Fibroblast of skin of left biceps (primary cell): ENCODE results near the gene VWA5B1.
"Not testable (repeated sequence)": the region's sequence is repeated elsewhere in the genome, so short reads cannot be mapped to it uniquely, and the experiment has no call there.

Experiments
- DNase-seq, 2 experiments: peaks; one replicate each; pipeline ENCODE4 v3.0.0-alpha.2; 2013; ENCODE audit warnings: low read depth in 2 of 2

Gene VWA5B1

GRCh38 chr1:20280906-20281305 lies 9.8 kb upstream of the VWA5B1 start:
- no peak for DNase-seq

GRCh38 chr1:20281801-20282200 lies 8.9 kb upstream of the VWA5B1 start:
- DNase-seq = peak; percentile 20 to 37

DNA sequence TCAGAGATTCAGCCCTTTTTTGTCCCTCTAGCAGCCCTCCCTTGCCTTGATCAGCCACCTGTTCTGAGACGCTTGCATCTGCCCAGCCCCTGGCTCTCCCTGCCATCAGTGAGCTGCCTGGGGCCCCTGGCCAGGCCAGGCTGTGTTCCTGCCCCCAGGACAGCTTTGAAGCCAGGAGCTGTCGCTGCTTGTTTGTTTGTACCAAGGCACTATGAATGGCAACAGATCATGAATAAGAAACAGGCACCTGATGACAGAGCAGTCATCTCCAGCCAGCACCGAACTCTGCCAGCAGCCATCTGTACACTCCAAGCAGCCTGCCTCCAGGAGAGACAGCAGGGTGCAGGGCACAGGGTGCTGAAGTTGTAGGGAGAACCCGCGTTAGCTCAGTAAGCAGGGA lies 8.1 kb upstream of the VWA5B1 start:
- DNase-seq = no peak

DNA sequence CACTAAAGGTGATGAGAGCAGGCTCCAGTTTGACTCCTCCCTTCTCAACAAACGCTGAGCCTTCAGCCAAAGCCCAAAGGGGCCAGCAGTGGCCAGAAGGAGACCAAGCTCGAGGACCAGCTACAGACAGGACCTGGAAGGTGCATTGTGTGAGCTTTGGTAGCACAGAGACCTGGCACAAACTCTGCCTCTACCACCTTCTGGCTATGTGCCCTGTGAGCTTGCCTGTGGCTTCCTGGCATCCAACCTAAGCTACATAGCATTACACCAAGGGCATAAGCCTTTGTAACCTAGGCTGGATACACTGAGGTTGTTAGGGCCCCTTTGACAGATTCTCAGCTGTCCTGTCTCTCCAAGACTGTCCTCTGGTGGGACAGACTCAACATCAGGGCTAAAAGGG lies 6.6 kb upstream of the VWA5B1 start:
- DNase-seq = no peak

GRCh38 chr1:20284625-20285024 lies 6.0 kb upstream of the VWA5B1 start:
- no peak for DNase-seq

GRCh38 chr1:20285510-20285909 lies 5.2 kb upstream of the VWA5B1 start:
- no peak for DNase-seq

DNA sequence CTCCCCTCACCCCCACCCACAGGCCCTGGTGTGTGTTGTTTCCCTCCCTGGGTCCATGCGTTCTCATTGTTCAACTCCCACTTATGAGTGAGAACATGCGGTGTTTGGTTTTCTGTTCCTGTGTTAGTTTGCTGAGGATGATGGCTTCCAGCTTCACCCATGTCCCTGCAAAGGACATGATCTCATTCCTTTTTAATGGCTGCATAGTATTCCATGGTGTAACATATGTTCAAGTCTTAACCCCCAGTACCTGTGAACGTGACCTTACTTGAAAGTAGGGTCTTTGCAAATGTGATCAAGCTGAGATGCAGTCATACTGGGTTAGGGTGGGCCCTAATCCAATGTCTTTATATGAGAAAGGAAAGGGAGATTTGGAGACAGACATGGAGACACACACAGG lies 3.0 kb upstream of the VWA5B1 start:
- not testable (repeated sequence) for DNase-seq

GRCh38 chr1:20291645-20292084 lies 990 bp downstream of the VWA5B1 start:
- DNase-seq = no peak

- no peak for DNase-seq
Measured at GRCh38 chr1:20298626-20299025, 8.0 kb downstream of the VWA5B1 start.

- no peak for DNase-seq
Measured at GRCh38 chr1:20301463-20302107, 10.9 kb downstream of the VWA5B1 start.

DNA sequence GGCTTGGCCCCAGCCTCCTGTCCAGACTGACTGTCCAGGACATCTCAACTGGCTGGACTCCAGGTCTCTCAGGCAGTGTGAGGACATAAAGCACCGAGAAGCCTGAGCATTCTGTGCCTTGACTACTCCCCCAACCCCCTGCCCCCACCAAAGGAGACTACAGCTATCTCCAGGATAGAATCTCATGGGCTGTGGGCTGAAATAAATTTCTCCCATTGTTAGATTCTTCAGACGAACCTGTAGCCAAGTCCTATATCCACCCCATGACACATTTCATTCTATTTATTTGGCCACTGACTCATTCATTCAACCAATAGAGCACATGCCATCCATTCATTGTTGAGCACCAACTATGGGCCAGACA lies 11.4 kb downstream of the VWA5B1 start:
- no peak for DNase-seq

- DNase-seq = no peak
Measured at GRCh38 chr1:20307026-20307425, 16.4 kb downstream of the VWA5B1 start.

- no peak for DNase-seq
Measured at GRCh38 chr1:20308569-20308968, 17.9 kb downstream of the VWA5B1 start.

DNA sequence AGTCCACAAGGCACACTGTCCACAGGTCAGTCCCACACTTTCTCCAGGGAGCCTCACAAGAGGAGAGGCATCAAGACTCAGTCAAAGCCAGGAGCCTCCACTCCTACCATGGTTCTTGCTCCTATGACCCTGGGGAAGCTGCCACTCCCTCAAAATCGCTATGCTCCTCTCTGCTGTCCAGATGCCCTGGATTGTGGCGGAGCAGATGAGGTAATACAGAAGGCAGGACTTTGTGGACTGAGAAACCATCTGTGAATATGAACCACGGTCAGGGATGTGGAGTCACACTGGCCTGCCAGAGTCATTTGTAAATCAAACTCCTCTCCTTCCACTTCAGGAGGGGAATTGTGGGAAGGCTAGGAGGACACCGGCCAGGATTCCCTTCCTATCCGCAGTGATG lies 20.6 kb downstream of the VWA5B1 start:
- DNase-seq = no peak

DNA sequence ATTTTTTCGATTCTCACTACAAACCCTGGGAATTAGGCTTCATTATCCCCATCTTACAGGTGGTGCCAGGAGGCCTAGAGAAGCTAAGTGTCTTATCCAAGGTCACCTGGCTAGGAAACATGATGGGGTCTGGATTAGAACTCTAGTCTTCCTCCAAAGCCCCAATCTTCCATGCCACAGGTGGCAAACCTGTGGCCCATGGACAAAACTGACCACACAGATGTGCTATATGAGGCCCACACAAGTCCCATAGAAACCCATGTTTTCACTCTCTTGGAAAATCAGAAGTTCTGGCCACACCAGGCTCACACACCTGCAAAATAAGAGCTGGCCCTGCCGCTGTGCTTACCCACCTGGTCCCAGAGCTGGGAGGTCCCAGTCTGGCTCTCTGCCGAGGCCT lies 21.6 kb downstream of the VWA5B1 start:
- no peak for DNase-seq

DNA sequence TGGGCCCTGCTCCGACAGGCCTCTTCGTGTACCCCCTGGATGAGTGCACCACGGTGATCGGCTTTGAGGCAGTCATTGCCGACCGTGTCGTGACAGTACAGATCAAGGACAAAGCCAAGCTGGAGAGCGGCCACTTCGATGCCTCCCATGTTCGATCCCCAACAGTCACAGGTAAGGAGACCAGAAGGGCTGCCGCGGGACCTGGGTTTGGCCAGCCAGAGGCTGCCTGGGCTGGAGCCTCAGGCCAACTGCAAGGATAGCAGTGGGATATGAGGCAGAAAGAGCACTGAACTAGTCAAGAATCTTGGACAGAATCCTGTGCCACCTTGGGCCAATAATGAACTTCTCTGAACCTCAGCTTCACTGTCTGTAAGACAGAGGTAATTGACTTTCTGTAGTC lies 22.1 kb downstream of the VWA5B1 start:
- DNase-seq = no peak

DNA sequence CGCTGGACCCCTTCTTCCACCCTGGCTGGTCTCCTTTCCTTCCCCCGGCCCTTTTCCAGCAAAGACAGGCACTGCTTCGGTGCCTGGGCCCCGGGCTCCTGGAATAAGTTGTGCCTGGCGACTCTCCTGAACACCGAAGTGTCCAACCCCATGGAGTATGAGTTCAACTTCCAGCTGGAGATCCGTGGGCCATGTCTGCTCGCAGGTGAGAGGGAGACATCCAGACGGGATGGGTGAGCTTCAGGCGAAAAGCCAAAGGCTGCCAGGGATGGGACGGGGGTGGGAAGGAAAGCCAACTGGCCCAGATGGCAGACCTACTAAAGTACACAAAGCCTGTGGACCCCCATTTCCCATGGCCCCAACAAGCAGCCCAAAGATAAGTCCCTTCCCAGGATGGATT lies 26.8 kb downstream of the VWA5B1 start:
- DNase-seq = no peak

DNA sequence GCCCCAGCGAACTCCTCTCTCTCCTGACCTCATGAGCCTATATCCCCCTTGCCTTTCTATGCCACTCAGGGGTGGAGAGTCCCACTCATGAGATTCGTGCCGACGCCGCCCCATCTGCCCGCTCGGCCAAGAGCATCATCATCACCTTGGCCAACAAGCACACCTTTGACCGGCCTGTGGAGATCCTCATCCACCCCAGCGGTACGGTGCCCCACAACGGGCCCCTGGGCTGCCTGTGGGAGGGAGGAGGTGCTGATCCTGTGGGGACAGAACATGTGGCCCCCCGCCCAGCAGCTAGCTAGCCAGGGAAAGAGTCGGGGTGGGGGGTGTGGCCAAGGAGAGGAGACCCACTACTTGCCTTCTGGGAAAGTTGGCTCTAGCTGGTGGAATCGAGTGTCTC lies 27.8 kb downstream of the VWA5B1 start:
- no peak for DNase-seq

GRCh38 chr1:20318971-20319370 lies 28.3 kb downstream of the VWA5B1 start:
- DNase-seq = no peak

GRCh38 chr1:20319456-20320220 lies 29.0 kb downstream of the VWA5B1 start:
- DNase-seq = no peak

- DNase-seq = no peak
Measured at GRCh38 chr1:20320704-20321103, 30.0 kb downstream of the VWA5B1 start.

DNA sequence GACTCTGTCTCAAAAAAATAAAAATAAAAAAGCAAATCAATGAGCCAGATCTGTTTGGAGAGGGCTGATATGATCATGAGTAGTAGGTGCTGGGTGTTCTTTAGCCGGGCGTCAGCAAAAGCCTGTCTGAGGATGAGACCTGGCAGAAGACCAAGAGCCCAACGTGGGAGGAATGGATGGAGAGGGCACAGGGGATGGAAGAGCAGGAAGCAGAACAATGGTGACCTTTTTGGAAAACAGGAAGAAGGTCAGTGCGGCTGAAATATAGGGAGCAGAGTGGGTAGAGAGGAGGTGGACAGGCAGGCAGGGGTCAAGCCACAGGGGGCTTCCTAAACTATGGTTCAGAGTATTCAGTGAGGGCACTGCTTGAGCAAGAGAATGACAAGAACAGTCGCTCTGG lies 30.9 kb downstream of the VWA5B1 start:
- DNase-seq = no peak

- no peak for DNase-seq
Measured at GRCh38 chr1:20322081-20322824, 31.6 kb downstream of the VWA5B1 start.
